NCI-H2196 (cell line): ENCODE data around the gene MOCOS.

ENCODE experiments used
- DNase-seq: peaks from one replicate; lab custom pipeline; 2025; ENCODE audit not compliant: unreplicated experiment; lab: John Stamatoyannopoulos, UW

The MOCOS gene

DNA sequence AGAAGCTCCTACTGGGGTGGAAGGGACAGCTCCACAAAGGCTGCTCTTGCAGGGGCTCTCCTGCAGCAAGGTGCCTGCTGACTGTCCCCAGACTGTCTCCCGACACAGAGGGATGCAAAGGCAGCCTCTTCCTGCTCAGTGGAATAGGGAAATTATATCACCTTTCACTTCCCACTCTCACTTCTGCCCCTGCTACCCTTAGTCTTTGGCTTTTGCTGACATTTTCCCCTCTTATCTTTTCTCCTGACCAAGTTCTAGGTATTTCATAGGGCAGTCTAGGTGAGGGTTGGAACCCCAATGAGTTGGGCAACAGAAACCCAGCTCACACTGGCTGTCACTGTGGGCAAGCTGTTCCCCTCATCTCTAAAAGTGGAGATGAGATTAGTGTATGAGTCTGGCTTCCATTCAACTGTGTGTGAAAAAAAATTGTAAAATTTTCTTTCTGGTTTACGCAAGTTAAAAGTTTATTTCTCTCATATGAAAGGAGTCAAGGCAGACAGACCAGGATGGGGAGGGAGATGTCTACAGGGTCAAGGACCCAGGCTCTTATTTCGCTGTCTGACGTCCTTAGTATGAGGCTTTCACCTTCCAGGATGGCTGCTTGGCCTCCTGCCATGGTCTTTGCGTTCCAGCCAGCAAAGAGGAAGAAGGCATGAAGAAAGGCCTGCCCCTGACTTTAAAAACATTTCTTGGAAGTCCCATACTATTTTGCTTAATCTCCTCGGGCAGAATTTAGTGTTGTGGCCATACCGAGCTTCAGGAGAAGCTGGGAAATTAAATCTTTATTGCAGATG lies 7.5 kb upstream of the MOCOS start:
- DNase-seq = no peak

DNA sequence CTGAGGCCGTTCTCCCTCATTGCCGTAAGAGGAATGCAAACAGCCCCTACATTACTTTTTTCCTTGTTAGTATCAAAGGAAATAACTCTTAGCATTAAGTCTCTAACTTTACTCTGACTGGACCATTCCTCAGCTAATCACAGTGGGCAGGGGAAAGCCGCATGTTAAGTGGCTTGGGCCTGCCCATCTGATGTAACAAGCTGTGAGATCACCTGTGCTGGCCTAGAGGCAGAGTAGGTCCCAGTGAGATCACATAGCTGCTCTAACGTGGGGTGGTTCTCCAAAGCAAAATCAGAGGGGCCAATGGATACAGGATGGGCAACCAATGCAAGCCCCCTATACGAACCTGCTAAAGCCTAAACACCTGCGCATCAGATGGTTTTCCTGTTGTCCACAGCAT lies 5.9 kb upstream of the MOCOS start:
- DNase-seq = no peak

DNA sequence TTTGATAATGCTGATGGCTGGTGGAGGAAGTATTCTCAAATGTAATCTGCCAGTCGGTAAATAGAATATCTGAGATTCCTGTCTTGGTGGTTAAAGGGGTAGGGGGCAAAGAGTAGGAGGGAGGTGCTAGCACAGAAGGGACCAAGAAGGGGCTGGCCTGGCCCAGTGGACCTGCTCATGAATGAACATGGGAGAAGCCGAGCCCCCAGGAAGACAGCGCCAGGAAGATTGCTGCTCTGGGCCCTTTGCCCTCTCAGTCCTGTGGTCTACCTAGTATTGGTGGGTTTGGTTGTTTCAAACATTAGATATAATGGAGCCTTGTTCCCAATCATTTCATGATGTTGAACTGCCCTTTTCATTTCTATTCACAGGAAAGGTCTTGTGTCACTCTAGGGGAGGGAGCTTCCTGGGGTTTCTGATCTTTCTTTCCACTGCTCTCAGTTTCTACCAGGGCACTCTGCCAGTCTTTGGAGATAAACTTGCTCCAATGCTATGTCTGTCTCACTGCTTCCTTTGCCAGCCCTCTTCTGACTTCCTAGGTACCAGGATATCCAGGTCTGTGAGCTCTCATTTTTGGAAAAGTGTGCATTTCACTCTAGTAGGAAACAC lies 5.3 kb upstream of the MOCOS start:
- no peak for DNase-seq

DNA sequence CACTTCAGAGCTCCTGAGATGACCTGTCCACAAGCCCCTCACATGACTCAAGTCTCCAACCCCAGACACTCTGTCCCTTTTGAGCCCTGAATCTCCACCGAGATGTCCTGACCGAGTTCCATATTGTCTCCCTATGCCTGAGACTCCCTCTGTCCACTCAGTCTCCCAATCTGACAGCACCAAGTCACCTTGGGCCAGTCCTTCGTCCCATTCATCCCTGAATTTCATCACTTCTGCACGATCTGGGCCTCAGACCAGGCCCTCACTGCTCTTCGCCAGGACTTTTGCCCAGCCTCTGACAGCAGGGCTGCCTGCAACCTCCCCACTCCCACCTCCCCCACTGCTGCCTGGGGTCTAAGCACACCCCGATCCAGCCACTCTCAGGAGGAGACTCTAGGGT lies 4.3 kb upstream of the MOCOS start:
- no peak for DNase-seq

DNA sequence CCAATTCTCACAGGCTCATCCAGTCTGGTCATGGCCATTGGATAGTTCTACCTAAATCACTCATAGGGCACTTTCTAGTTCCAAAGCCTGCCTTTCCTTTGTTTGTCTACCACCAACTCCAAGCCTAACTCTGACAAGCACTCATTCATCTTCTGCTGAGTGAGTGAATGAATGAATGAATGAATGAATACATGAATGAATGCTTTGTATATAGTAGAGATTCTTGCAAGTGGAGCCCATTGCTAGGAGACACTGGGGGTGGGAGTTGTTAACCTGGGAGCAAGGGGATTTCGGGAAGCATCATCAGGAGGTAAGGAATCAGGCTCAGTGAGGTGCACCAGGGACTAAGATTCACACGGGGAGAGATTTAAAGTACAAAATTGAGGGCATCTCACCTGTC lies 3.3 kb upstream of the MOCOS start:
- DNase-seq = no peak

DNA sequence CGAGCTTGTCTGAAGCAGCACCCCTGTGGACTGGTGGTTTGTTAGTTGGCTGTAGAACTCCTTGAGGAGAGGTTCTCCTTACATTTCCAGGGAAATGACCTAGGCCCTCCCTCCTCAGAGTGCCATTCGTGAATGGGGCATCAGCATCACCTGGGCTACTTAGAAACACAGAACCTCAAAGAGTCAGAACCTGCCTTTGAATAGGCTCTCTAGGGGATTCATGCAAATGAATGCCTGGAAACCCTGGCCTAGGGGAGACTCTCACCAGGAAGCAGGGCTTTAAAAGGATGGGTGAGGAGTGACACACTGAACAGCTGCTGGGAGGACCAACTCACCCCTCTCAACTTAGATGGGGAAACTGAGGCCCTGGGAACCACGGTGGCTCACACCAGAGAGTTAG lies 2.1 kb upstream of the MOCOS start:
- DNase-seq = no peak

DNA sequence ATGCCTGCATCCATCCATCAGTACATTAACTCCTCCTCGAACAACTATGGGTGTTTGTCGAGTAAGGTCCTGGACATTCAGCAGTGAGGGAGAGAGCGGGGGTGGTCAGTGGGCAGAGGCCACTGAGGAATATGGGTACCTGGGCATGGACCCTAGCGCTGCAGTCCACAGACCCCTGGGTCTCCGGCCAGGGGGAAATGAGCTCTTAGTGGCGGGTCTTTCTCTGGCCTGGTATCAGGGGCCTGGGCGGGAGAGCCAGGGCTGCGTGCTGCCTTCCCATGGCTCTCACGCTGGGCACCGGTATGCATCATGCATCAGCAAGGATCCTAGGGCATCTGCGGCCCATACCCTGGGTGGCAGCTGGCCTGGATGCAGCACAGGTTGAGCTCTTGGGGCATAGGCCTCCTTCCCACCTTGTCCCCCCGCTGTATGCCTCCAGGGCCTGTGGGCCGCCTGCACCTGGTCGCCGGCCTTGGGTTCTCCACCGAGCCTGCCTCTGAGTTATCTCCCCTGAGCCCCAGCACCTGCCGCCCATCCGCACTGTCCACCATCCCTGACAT lies 1.3 kb upstream of the MOCOS start:
- DNase-seq = no peak

DNA sequence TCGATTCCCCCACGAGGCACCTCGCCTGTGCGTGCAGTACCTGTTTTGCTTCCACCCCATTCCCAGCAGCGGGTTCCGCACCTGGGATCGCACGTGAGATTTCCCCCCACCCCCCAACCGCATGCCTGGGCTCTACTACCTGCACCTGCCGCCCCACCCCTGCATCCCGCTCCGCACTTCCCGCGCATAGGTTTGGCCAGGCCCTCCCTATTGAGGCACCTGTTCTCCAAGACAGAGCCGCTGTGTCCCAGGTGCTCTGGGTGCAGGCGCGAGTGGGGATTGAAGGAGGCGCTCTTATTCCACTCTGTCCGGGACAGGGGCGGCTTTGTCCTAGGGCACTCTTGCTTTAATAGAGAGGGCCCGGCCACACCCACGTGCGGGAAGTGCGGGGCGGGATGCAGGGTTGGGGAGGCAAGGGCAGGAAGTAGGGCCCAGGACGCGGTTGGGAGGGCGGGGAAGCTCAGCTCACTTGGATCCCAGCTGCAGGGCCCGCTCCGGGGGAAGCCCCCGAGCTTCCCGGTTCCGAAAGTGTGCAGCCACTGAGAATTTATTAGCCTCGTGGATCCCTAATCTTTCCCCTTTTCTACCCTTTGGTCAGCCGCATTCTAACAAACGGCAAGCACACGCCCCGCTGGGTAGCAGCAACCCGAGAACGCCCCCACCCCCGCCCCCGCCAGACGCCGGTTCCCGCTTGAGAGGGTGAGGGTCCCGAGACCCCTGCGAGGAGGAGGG lies 670 bp upstream of the MOCOS start:
- no peak for DNase-seq

DNA sequence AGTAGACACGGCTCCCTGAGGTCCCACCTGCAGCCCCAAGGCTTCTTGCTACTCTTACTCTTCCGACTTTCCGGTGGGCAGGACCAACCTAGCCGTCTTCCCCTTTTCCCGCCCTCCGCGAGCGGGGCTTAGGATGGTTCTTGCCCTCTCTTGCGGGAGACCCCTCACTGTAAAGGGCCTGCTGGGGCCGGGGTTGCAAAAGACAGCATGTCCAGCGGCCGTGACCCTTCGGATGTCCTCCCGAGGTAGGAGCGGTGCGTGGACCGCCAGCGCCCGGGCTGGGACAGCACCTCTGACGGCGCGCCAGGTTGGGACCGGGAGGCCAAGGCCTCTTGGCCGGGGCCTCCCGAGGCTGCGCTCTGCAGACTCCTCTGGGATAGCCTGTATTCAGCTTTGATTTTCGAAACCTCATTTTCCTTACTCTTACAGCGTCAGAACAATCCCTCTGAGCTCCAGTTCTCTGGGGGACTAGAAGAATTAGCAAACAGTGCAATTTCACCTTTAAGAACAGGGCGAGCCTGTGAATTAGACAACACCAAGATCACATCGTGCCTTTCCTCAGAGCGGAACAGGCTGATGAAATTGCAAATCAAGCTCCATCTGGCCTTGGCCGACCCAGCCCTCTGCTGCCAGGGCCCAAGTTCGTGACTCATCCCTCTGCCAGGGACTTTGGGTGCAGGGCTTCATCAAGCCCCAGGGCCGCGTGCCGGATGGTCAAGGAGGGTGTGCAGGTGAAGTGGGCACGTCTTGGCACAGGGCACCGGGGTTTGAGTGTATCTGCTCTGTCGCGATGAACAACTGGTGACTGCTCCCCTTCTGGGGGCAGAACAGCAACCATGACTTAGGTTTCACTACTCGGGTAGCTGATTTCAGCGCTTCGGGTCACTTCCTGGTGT lies 777 bp downstream of the MOCOS start:
- DNase-seq = no peak

DNA sequence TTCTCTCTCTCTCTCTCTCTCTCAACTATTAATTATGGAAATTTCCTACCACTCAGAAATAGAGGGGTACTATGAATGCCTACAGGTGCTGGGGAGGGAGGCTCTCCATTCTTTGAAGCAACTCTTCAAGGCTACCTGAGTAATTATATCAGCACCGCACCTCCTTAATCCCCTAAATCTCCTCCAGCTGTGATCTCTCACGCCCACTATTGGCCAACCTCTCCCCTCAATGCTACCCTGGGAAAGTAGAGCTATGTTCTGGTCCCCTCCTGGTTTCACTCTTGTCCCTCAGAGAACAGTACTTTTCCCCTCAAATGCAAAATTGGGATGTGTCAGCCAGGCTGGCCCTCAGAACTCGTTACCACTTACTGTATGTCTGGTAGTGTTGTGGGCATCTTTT lies 1.6 kb downstream of the MOCOS start:
- DNase-seq = no peak

DNA sequence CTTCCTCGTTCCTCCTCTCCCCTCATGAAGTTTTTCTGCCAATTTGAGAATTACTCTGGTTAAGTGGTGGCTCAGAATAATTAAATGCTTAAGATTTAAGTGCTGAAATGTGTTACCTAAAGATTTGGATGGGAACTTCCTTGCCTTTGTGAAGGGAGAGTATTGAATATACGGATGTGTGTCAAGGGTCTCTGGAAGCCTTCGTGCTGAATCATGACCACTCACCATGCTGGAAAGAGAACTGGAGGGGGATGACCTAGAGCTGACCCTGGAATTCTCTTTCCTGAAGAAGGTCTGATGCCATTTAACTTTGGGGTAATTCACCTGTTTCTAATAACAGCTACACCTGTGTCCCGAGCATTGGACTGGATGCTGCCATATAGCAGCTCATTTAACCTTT lies 2.2 kb downstream of the MOCOS start:
- DNase-seq = no peak

DNA sequence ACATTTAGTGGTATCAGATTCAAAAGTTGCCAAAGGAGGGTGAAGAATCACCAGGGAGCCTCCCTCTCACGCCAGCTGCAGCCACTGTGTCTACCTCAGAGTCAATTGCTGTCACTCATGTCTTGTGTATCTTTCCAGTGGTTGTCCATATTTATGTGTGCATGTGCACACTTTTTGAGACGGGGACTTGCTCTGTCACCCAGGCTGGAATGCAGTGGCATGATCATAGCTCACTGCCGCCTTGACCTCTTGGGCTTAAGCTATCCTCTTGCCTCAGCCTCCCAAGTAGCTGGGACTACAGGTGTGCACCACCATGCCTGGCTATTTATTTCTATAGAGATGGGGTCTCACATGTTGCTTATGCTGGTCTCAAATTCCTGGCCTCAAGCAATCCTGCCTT lies 4.0 kb downstream of the MOCOS start:
- no peak for DNase-seq

DNA sequence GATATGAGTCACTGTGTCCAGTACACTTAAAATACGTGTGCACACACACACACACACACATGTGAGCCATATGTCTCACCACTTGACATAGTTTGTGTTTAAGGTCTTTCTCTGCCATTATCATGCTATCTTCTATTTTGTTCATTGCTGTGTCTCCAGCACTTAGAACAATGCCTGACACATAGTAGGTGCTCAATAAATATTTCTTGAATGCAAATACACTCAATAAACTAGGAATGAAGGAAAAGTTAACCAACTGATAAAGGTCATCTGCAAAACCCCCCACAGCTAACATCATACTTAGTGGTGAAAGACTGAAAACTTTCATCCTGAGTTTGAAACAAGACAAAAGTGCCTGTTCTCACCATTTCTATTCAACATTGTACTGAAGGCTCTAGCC lies 4.4 kb downstream of the MOCOS start:
- no peak for DNase-seq

DNA sequence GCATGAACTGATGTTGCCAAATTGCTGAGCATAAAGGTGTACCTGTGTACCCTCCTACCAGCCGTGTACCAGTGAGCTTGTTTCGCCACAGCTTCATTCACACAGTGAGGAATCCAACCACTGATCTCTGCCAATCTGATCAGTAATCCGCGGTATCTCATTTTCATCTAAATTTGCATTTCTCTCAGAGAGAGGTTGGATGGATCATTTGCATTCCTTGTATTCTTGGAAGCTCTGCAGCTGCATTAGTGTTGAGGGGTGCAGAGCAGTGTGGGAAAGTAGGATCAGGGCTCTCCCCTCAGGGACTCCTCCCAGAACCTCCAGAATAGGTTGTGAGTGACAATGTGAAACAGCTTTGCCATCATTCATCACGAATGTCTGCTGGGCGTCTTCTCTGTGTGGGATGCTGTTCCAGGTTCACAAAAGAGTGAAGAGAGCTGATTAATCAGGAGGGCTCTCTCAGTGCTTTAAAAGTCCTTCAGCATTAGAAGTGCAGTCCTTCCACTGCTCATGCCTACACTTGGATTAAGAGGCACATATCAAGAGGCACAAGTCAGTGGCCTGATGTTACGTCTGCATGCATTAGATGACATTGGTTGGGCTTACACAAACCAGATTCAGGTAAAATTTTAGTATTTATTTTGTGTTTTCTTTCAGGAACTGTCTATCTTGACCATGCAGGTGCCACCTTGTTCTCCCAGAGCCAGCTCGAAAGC lies 7.5 kb downstream of the MOCOS start:
- no peak for DNase-seq

DNA sequence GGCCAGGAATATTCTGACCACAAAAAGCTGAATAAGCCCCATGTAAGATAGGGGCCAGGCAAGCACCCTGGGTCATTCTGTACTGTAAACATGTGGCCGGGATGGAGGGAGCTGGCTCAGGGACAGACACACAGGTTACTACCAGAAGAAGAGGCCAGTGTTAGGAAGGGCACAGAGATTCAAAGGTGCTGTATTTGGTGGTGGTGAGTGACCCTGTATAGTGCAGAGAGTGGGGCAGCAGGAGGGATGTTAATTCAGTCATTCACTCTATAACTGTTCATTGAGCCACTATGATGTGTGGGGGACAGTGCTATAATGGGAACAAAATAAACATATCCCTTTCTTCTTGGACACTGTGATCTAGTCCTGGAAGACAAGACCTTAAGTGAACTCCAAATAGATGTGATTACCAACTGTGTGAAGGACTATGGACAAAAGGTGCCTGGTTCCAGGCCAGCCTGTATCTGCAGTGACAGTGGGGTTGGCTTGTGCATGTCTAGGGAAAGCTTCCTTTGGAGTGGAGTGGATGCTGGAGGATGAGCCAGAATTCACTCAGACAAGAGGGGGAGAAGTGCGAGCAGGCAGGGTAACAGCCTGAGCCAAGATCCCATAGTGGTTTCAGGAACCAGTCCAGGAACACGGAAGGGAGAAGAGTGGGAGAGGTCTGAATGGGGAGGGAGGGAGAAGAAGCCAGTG lies 8.3 kb downstream of the MOCOS start:
- DNase-seq = no peak

DNA sequence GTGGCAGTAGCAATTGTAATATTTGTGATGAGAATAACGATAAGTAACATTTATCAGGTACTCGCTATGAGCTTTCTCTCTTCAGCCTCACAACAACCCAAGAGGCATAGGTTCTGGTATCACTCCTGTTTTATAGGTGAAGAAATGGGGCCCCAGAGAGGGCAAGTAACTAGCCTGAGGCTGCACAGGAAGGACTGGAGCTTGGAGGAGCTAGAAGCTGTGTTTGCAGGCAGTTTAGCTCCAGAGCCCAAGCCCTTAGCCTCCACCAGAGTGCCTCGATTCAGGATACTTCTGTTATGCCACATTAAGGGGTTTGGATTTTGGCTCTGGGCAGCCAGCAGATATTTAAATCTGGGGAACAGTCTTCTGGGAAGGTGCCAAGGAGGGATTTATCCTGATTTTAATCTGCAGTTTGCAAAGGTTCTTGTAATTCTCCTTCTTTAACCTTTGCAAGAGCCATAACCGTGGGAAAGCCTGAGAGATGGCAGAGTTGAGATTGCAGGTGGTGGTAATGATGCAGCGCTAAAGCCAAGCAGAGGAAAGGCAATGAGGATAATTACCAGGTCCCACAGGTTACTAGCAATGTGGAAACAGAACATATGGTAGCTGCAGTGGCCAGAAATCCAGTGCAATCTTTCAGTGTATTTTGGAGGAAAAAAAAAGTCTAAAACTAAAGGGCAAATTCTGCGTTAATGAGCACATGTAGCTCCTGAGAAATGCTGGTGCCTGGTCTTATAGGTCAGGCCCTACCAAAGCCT lies 9.1 kb downstream of the MOCOS start:
- DNase-seq = no peak

DNA sequence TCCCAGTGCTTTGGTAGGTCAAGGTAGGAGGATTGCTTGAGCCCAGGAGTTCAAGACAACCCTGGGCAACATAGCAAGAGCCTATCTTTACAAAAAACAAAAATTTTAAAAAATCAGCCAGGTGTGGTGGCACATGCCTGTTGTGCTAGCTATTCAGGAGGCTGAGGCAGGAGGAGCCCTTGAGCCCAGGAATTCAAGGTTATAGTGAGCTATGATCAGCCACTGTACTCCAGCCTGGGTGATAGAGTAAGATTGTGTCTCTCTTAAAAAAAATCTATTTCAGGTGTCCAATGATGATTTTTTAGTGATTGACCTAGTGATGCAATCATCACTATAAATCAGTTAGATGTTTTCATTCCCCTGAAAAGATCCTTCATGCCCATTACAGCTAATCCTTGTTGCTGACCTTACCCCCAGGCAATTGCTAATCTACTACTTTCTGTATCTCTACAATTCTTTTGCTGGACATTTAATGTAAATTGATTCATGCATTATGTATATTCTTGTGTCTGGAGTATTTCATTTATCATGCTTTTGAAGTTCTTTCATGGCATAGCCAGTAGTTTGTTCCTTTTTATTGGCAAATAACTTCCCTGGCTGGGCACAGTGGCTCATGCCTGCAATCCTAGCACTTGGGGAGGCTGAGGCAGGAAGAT lies 10.3 kb downstream of the MOCOS start:
- no peak for DNase-seq

DNA sequence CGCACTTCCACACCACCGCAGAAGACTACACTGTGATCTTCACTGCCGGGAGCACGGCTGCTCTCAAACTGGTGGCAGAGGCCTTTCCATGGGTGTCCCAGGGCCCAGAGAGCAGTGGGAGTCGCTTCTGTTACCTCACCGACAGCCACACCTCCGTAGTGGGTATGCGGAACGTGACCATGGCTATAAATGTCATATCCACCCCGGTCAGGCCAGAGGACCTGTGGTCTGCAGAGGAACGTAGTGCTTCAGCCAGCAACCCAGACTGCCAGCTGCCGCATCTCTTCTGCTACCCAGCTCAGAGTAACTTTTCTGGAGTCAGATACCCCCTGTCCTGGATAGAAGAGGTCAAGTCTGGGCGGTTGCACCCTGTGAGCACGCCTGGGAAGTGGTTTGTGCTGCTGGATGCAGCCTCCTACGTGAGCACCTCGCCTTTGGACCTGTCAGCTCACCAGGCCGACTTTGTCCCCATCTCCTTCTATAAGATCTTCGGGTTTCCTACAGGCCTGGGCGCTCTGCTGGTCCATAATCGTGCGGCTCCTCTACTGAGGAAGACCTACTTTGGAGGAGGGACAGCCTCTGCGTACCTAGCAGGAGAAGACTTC lies 12.5 kb downstream of the MOCOS start:
- no peak for DNase-seq
